Keratinocyte (primary cell): ENCODE data around the gene MAN2B1. TPM values are rescaled to one million over a fixed set of nuclear protein-coding genes. Genes with fewer than 3 reads are reported as not detected.

Source experiments
- DNase-seq: peaks from one replicate; pipeline ENCODE4 v3.0.0-alpha.2; 2011; ENCODE audit warnings: low read depth, missing footprints, low spot score
- FAIRE-seq: peaks from 2 replicates; lab custom pipeline; 2011; peaks lifted over from hg19 to GRCh38; lab: Jason Lieb, UNC
- H2AFZ ChIP-seq: 2 replicates; pipeline ENCODE4 v1.6.0; 2012; ENCODE audit warnings: low read length, control low read depth, inconsistent platforms; ENCODE audit not compliant: control insufficient read depth
- H3K27ac ChIP-seq: 2 replicates; pipeline ENCODE4 v1.5.1; 2011; ENCODE audit warnings: low read length; ENCODE audit not compliant: control insufficient read depth, insufficient read depth
- H3K27me3 ChIP-seq: 3 replicates; pipeline ENCODE4 v1.6.0; 2011; ENCODE audit warnings: low read length; ENCODE audit not compliant: control insufficient read depth, insufficient read depth; ENCODE audit errors: extremely low read depth
- H3K36me3 ChIP-seq, 2 experiments: 2 replicates in 1 of 2; 3 replicates in 1 of 2; pipeline ENCODE4 v1.5.1; 2011; ENCODE audit warnings: low read length in 2 of 2, mild to moderate bottlenecking in 1 of 2; ENCODE audit not compliant: control insufficient read depth in 2 of 2, insufficient read depth in 2 of 2; ENCODE audit errors: extremely low read depth in 1 of 2
- H3K4me1 ChIP-seq: 3 replicates; pipeline ENCODE4 v1.5.1; 2011; ENCODE audit warnings: low read length; ENCODE audit not compliant: control insufficient read depth, insufficient read depth; ENCODE audit errors: extremely low read depth
- H3K4me2 ChIP-seq: 3 replicates; pipeline ENCODE4 v1.6.0; 2011; ENCODE audit warnings: low read depth, low read length; ENCODE audit not compliant: control insufficient read depth, insufficient read depth; ENCODE audit errors: extremely low read depth
- H3K4me3 ChIP-seq, 3 experiments: fragments of 200-600 bp in 1 of 3; sonication (generic) in 1 of 3; 2 replicates in 2 of 3; 3 replicates in 1 of 3; pipeline ENCODE4 v1.5.1; 2011 to 2016; ENCODE audit warnings: low read length in 3 of 3, mild to moderate bottlenecking in 3 of 3, control low read depth in 2 of 3, inconsistent platforms in 1 of 3, low read depth in 1 of 3, mixed read lengths in 1 of 3, mixed run types in 1 of 3, moderate library complexity in 1 of 3; ENCODE audit not compliant: control insufficient read depth in 2 of 3, insufficient read depth in 2 of 3; ENCODE audit errors: extremely low read depth in 1 of 3
- H3K79me2 ChIP-seq: 2 replicates; pipeline ENCODE4 v1.6.0; 2012; ENCODE audit warnings: low read length; ENCODE audit not compliant: control insufficient read depth, insufficient read depth
- H3K9ac ChIP-seq: 3 replicates; pipeline ENCODE4 v1.6.0; 2011; ENCODE audit warnings: low read length; ENCODE audit not compliant: control insufficient read depth, insufficient read depth; ENCODE audit errors: extremely low read depth
- H3K9me1 ChIP-seq: 3 replicates; pipeline ENCODE4 v1.6.0; 2011; ENCODE audit warnings: low read length; ENCODE audit not compliant: control insufficient read depth, insufficient read depth; ENCODE audit errors: extremely low read depth
- H3K9me3 ChIP-seq: 2 replicates; pipeline ENCODE4 v1.5.1; 2012; ENCODE audit warnings: low read depth, low read length; ENCODE audit not compliant: control insufficient read depth
- H4K20me1 ChIP-seq: 3 replicates; pipeline ENCODE4 v1.6.0; 2011; ENCODE audit warnings: low read length; ENCODE audit not compliant: control insufficient read depth, insufficient read depth; ENCODE audit errors: extremely low read depth
- CTCF ChIP-seq, 3 experiments: IDR thresholded peaks in 1 of 3; conservative IDR thresholded peaks in 1 of 3; optimal IDR thresholded peaks in 1 of 3; 2 replicates in 2 of 3; 3 replicates in 1 of 3; pipeline versions ENCODE3 to v1.5.1; 2011; ENCODE audit warnings: low read length in 3 of 3, mild to moderate bottlenecking in 3 of 3, moderate library complexity in 2 of 3, control low read depth in 1 of 3, inconsistent platforms in 1 of 3; ENCODE audit not compliant: insufficient read depth in 2 of 3; ENCODE audit errors: extremely low read depth in 1 of 3
- EZH2 ChIP-seq: IDR thresholded peaks from one replicate; pipeline ENCODE4 v1.6.1; 2012; ENCODE audit warnings: inconsistent platforms, mild to moderate bottlenecking, low read length, moderate library complexity
- dilution Hi-C: fragments of 300-500 bp; cut with MboI; formaldehyde crosslinking; loops from one replicate; pipeline ENCODE4 v1.7.0; 2020; ENCODE audit warnings: low sequenced_read_pairs; ENCODE audit not compliant: extremely low pct_ligation_motif_present
- polyA plus RNA-seq, 5 experiments: library from polyadenylated mRNA; depleted of rRNA in 3 of 5; stranded (reverse) in 3 of 5; stranded (forward) in 1 of 5; unstranded in 1 of 5; fragments of >200 nt; gene quantifications; 1 replicate in 1 of 5; 2 replicates in 3 of 5; 3 replicates in 1 of 5; pipeline versions ENCODE4 v1.2.1 to v1.2.3, GENCODE V29; 2011 to 2012; ENCODE audit warnings: missing spikeins in 2 of 5, low read depth in 1 of 5, low replicate concordance in 1 of 5

Gene MAN2B1
- polyA plus RNA-seq, 1 donor (not counting 4 experiments of a cell fraction or from before 2014, with no cell fraction given): 17.0 TPM

- dilution Hi-C loops: no loop called here
- H3K27ac ChIP-seq: no peak overlapping the region
- no peaks in the 10 kb centered on the region for H4K20me1 ChIP-seq
- TF ChIP-seq EZH2 (no peak), CTCF (optimal IDR thresholded peaks at IDR 0.05 in 1 of 3, IDR thresholded peaks at IDR 0.05 in 1 of 3, conservative IDR thresholded peaks at IDR 0.05 in 1 of 3; ENCODE audit: extremely low read depth in 1 of 3, insufficient read depth in 2 of 3, low read length in 3 of 3) (no peak)
- peaks cover 4% of the 10 kb centered on the region for H3K79me2 ChIP-seq
- H3K9me1 ChIP-seq: peaks cover 4% of the 10 kb centered on the region
- no peak for DNase-seq
- no peak for FAIRE-seq
- H3K27me3 ChIP-seq: no peaks in the 10 kb centered on the region
- no peak overlapping the region for H3K4me3 ChIP-seq
- H3K9me3 ChIP-seq: no peaks in the 10 kb centered on the region
- H2AFZ ChIP-seq: no peak overlapping the region
- H3K4me1 ChIP-seq: peaks cover 6% of the 10 kb centered on the region
- no peak overlapping the region for H3K9ac ChIP-seq
- H3K36me3 ChIP-seq: peaks cover 7 to 14% of the 10 kb centered on the region in 2 experiments
- no peak overlapping the region for H3K4me2 ChIP-seq
Measured at GRCh38 chr19:12694641-12695040, 28.1 kb upstream of the MAN2B1 start.

- Histone ChIP-seq H3K9me3 (no peaks in the 10 kb centered on the region), H3K36me3 (peaks cover 13% of the 10 kb centered on the region in 2 experiments), H3K4me1 (peaks cover 6% of the 10 kb centered on the region), H3K79me2 (peaks cover 4% of the 10 kb centered on the region), H3K9ac (no peak overlapping the region), H2AFZ (no peak overlapping the region), H3K4me3 (no peak overlapping the region), H4K20me1 (no peaks in the 10 kb centered on the region), H3K4me2 (no peak overlapping the region), H3K9me1 (peaks cover 4% of the 10 kb centered on the region), H3K27me3 (no peaks in the 10 kb centered on the region), H3K27ac (no peak overlapping the region)
- dilution Hi-C loops: no loop called here
- TF ChIP-seq CTCF (optimal IDR thresholded peaks at IDR 0.05 in 1 of 3, IDR thresholded peaks at IDR 0.05 in 1 of 3, conservative IDR thresholded peaks at IDR 0.05 in 1 of 3; ENCODE audit: extremely low read depth in 1 of 3, insufficient read depth in 2 of 3, low read length in 3 of 3) (no peak), EZH2 (no peak)
- DNase-seq: no peak
- FAIRE-seq: no peak
Measured at GRCh38 chr19:12692960-12693359, 26.4 kb upstream of the MAN2B1 start.
